Esophagus squamous epithelium (tissue), 5 donors: Measurements from ENCODE around the gene TRAF2. TPM values are rescaled to one million over a fixed set of nuclear protein-coding genes. Genes with fewer than 3 reads are reported as not detected.

Experiments
- DNase-seq: peaks from one replicate; lab custom pipeline; 2025; lab: John Stamatoyannopoulos, UW
- H3K27ac ChIP-seq, 4 donors: fragments of 200-600 bp; sonication (generic); one replicate each; pipeline ENCODE4 v1.5.1; 2016 to 2019; ENCODE audit warnings: mild to moderate bottlenecking in 1 of 4
- H3K27me3 ChIP-seq, 4 donors: fragments of 200-600 bp; sonication (generic); 1 replicate in 3 of 4; 2 replicates in 1 of 4; pipeline versions ENCODE4 v1.5.1 to v1.6.0; 2017 to 2021; ENCODE audit warnings: antibody characterized with exemption in 1 of 4
- H3K36me3 ChIP-seq, 3 donors: fragments of 200-600 bp; sonication (generic); one replicate each; pipeline ENCODE4 v1.5.1; 2016 to 2019
- H3K4me1 ChIP-seq, 3 donors: fragments of 200-600 bp; sonication (generic); one replicate each; pipeline ENCODE4 v1.5.1; 2017 to 2019
- H3K4me3 ChIP-seq, 4 donors: fragments of 200-600 bp; sonication (generic); 1 replicate in 3 of 4; 2 replicates in 1 of 4; pipeline ENCODE4 v1.5.1; 2016 to 2019; ENCODE audit warnings: mild to moderate bottlenecking in 2 of 4, moderate library complexity in 1 of 4
- H3K9me3 ChIP-seq, 3 donors: fragments of 200-600 bp; sonication (generic); one replicate each; pipeline ENCODE4 v1.5.1; 2016 to 2019
- POLR2A ChIP-seq, 4 donors: fragments of 450-650 bp; IDR thresholded peaks; one replicate each; pipeline ENCODE4 v1.6.1; 2017; ENCODE audit warnings: antibody characterized with exemption in 4 of 4, mild to moderate bottlenecking in 4 of 4, moderate library complexity in 3 of 4
- WGBS, 2 donors: methylation state at CpG; one replicate each; pipeline ENCODE4 v1.1.5; 2018; 5-methylcytosine and 5-hydroxymethylcytosine counted together
- intact Hi-C: fragments of 100-400 bp; cut with DNase I; formaldehyde crosslinking; loops from one replicate; pipeline ENCODE4 v1.15.0; 2022
- total RNA-seq, 4 donors: library from RNA; depleted of rRNA; stranded (reverse); fragments of >200 nt; gene quantifications; one replicate each; pipeline ENCODE4 v1.1.0, GENCODE V29; 2016
- TF ChIP-seq, protein P1 (sequence below), 6 experiments: fragments of 450-650 bp in 4 of 6; fragments of 200-600 bp in 2 of 6; sonication (generic) in 2 of 6; IDR thresholded peaks; one replicate each; pipeline ENCODE4 v1.5.1; 2016 to 2019; ENCODE audit warnings: antibody characterized with exemption in 6 of 6, mild to moderate bottlenecking in 4 of 6, moderate library complexity in 4 of 6
- donor health status: DM: yes; HTN: yes; CAD: no.

The TRAF2 gene
- total RNA-seq, 4 donors from 2014 or later, result 8.0 to 20.9 (median 13.2) TPM

DNA sequence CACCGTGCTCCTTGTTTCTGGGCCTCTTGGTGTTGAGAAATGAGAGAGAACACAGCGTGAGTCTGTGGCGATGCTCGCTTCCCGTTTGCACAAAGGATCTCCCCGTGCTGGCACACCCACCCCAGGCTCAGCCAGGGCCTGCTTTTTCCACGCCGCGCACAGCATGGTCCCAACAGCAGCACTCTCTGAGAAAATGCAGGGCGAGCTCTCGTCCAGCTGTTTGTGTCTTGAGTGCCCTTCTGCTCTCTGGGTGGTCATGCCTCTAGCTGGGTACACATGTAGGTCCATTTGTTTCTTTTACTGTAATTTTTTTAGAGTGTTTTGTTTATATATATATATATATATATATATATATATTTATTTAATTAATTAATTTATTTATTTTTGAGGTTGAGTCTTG lies 31.6 kb downstream of the TRAF2 start:
- no peak for DNase-seq
- intact Hi-C loops, result no loop called here
- H3K36me3 ChIP-seq, result peaks cover 27 to 98% (median 39%) of the 10 kb centered on the region in 3 donors
- H3K4me1 ChIP-seq, result peaks cover 0 to 12% (median 0%) of the 10 kb centered on the region in 3 donors
- no peak overlapping the region for H3K27ac ChIP-seq
- TF ChIP-seq POLR2A (IDR thresholded peaks at IDR 0.05), result no peak
- TF ChIP-seq, protein P1, sequence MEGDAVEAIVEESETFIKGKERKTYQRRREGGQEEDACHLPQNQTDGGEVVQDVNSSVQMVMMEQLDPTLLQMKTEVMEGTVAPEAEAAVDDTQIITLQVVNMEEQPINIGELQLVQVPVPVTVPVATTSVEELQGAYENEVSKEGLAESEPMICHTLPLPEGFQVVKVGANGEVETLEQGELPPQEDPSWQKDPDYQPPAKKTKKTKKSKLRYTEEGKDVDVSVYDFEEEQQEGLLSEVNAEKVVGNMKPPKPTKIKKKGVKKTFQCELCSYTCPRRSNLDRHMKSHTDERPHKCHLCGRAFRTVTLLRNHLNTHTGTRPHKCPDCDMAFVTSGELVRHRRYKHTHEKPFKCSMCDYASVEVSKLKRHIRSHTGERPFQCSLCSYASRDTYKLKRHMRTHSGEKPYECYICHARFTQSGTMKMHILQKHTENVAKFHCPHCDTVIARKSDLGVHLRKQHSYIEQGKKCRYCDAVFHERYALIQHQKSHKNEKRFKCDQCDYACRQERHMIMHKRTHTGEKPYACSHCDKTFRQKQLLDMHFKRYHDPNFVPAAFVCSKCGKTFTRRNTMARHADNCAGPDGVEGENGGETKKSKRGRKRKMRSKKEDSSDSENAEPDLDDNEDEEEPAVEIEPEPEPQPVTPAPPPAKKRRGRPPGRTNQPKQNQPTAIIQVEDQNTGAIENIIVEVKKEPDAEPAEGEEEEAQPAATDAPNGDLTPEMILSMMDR (IDR thresholded peaks at IDR 0.05), result no peak
- H3K9me3 ChIP-seq, result no peaks in the 10 kb centered on the region
- WGBS, 2 donors, result 82 to 94% methylated on average over 7 of the region's 11 CpGs
- H3K27me3 ChIP-seq, result no peaks in the 10 kb centered on the region
- H3K4me3 ChIP-seq, result no peak overlapping the region

DNA sequence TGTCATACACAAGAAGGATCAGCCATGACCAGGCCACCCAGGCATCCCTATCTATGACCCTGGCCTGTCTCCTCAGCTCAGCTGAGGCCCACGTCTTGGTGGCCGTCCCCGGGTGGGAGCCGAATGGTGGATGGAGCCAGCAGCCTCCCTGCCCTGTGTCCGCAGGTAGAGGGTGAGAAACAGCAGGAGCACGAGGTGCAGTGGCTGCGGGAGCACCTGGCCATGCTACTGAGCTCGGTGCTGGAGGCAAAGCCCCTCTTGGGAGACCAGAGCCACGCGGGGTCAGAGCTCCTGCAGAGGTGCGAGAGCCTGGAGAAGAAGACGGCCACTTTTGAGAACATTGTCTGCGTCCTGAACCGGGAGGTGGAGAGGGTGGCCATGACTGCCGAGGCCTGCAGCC lies 33.8 kb downstream of the TRAF2 start:
- no peak for DNase-seq
- peaks cover 21 to 98% (median 37%) of the 10 kb centered on the region in 3 donors for H3K36me3 ChIP-seq

DNA sequence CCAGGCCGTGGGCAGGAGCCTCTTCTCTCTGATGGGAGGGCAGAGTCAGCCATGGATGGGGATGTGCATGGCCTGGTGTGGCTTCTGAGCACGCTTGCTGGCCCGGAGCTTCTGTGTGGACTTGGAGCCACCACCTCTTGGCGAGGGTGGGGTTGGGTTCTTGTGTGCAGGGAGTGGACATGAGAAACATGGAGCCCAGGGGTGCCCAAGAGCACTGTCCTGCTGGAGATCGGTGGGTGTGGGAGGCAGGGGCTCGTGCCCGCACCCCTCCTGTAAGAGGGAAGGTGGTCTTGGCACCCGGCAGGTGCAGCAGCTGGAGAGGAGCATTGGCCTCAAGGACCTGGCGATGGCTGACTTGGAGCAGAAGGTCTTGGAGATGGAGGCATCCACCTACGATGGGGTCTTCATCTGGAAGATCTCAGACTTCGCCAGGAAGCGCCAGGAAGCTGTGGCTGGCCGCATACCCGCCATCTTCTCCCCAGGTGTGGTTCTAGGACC lies 34.5 kb downstream of the TRAF2 start:
- DNase-seq, result no peak
- H3K9me3 ChIP-seq, result no peaks in the 10 kb centered on the region
- WGBS, 2 donors, result 94 to 100% methylated on average over 6 to 8 of the region's 14 CpGs
- TF ChIP-seq POLR2A (IDR thresholded peaks at IDR 0.05), result no peak
- TF ChIP-seq, protein P1 (IDR thresholded peaks at IDR 0.05), result no peak
- H3K27ac ChIP-seq, result no peak overlapping the region
- H3K27me3 ChIP-seq, result no peaks in the 10 kb centered on the region
- H3K4me1 ChIP-seq, result peaks cover 0 to 22% (median 0%) of the 10 kb centered on the region in 3 donors
- no peak overlapping the region for H3K4me3 ChIP-seq
- peaks cover 21 to 98% (median 41%) of the 10 kb centered on the region in 3 donors for H3K36me3 ChIP-seq
- intact Hi-C loops, result no loop called here

More for the DNA sequence above, 33.8 kb downstream of the TRAF2 start:
- Histone ChIP-seq H3K9me3 (no peaks in the 10 kb centered on the region), H3K4me3 (no peak overlapping the region), H3K4me1 (peaks cover 0 to 14% (median 0%) of the 10 kb centered on the region in 3 donors), H3K27ac (no peak overlapping the region), H3K27me3 (no peaks in the 10 kb centered on the region)
- TF ChIP-seq POLR2A (IDR thresholded peaks at IDR 0.05), result no peak
- TF ChIP-seq, protein P1 (IDR thresholded peaks at IDR 0.05), result no peak
- WGBS, 2 donors, result 91 to 98% methylated on average over 9 to 11 of the region's 15 CpGs
- intact Hi-C loops, result no loop called here

DNA sequence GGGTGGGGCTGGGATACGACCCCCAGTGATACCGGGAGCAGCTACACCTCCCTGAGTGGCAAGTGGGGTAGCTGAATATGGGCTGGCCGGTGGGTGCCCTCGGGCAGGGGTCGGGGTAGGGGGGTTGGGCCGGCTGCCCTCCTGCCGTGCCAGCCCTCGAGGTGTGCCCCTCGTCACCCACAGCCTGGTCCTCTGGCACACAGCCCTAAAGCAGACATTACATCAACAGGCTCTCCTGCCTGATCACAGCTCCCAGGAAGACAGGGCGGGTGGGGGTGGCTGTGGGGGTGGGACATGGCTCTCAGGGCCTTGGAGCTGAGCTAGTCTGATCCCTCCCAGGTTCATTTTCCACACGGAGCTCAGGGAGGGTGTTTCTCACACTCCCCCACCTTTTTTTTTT lies 35.0 kb downstream of the TRAF2 start:
- Histone ChIP-seq H3K27me3 (no peaks in the 10 kb centered on the region), H3K9me3 (no peaks in the 10 kb centered on the region), H3K4me3 (no peak overlapping the region), H3K36me3 (peaks cover 21 to 98% (median 47%) of the 10 kb centered on the region in 3 donors), H3K27ac (no peak overlapping the region), H3K4me1 (peaks cover 0 to 22% (median 0%) of the 10 kb centered on the region in 3 donors)
- 53 to 94% methylated on average over 2 to 8 of the region's 11 CpGs for WGBS, 2 donors
- intact Hi-C loops, result no loop called here
- TF ChIP-seq, protein P1 (IDR thresholded peaks at IDR 0.05), result no peak
- TF ChIP-seq POLR2A (IDR thresholded peaks at IDR 0.05), result no peak
- no peak for DNase-seq

DNA sequence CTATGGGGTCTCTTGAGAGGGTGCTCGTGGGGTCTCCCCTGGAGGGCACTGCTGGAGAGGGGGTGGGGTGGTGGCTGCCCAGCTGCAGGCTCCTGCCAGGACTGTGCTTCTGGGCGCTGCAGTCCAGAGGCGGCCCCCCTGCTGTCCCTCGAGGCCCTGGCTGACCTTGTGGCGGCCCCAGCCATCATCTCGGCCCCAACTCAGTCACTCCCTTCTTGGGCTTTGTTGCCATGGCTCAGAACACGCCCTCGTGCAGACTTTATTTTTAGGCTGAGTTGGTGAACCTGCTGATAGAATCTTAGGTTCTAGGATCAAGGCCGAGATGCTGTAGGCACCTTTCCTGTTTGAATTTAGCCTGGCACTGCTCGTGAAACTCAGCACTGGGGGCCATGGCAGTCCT lies 35.4 kb downstream of the TRAF2 start:
- peaks cover 18 to 98% (median 46%) of the 10 kb centered on the region in 3 donors for H3K36me3 ChIP-seq
- WGBS, 2 donors, result 80 to 81% methylated on average over 3 to 4 of the region's 10 CpGs
- TF ChIP-seq, protein P1 (IDR thresholded peaks at IDR 0.05), result no peak
- no peak for TF ChIP-seq POLR2A (IDR thresholded peaks at IDR 0.05)

More for the DNA sequence above, 35.4 kb downstream of the TRAF2 start:
- intact Hi-C loops, result no loop called here
- Histone ChIP-seq H3K27ac (no peak overlapping the region), H3K9me3 (no peaks in the 10 kb centered on the region), H3K27me3 (no peaks in the 10 kb centered on the region), H3K4me1 (peaks cover 0 to 22% (median 0%) of the 10 kb centered on the region in 3 donors), H3K4me3 (no peak overlapping the region)
- no peak for DNase-seq
